ENCODE measurements around the gene CLDN14. TPM values are rescaled to one million over a fixed set of nuclear protein-coding genes. Genes with fewer than 3 reads are reported as not detected.

The CLDN14 gene
- total RNA-seq, 1 experiment from 2014 or later = not detected

GRCh38 chr21:36474591-36474990 is 5.3 kb downstream of the CLDN14 start:
- peaks cover 5% of the 10 kb centered on the region for H3K4me1 ChIP-seq (ENCODE audit: control insufficient read depth, insufficient read depth, low read length)
- no peaks in the 10 kb centered on the region for H3K27me3 ChIP-seq (ENCODE audit: control insufficient read depth, insufficient read depth, low read length)
- ChIA-PET POLR2A (no interaction called here), CTCF (no interaction called here)
- in situ Hi-C loops (cut with HindIII; ENCODE audit: low pct_unique_long_range_greater_than_20kb, low sequenced_read_pairs) = no loop called here
- no TSS peak for BruUV-seq (replicated peaks)
- no peak overlapping the region for H3K27ac ChIP-seq (ENCODE audit: low read length)
- intact Hi-C loops (cut with micrococcal nuclease; ENCODE audit: unreplicated experiment) = no loop called here
- no peaks in the 10 kb centered on the region for H3K36me3 ChIP-seq (ENCODE audit: control insufficient read depth, insufficient read depth, low read length)
- DNase-seq (ENCODE audit: low read depth, low spot score) (no peak), ATAC-seq (no peak)
- H3K9me3 ChIP-seq (ENCODE audit: control insufficient read depth, insufficient read depth, low read depth, low read length) = no peaks in the 10 kb centered on the region
- H3K4me3 ChIP-seq (ENCODE audit: low read depth in 2 of 2, low read length in 2 of 2) = no peak overlapping the region
- TF ChIP-seq REST (IDR thresholded peaks at IDR 0.05; ENCODE audit: insufficient read depth in 1 of 2, low read depth in 2 of 2, low read length in 1 of 2) (no peak), TCF7L2 (IDR thresholded peaks at IDR 0.05; ENCODE audit: low read depth, low read length) (no peak), SIN3A (IDR thresholded peaks at IDR 0.05; ENCODE audit: borderline replicate concordance, insufficient read depth, low read depth, low read length) (no peak), POLR2AphosphoS5 (IDR thresholded peaks at IDR 0.05; ENCODE audit: low read depth, low read length) (no peak), CTCF (IDR thresholded peaks at IDR 0.05) (no peak)

GRCh38 chr21:36473203-36473602 is 6.7 kb downstream of the CLDN14 start:
- Histone ChIP-seq H3K36me3 (ENCODE audit: control insufficient read depth, insufficient read depth, low read length) (no peaks in the 10 kb centered on the region), H3K9me3 (ENCODE audit: control insufficient read depth, insufficient read depth, low read depth, low read length) (no peaks in the 10 kb centered on the region), H3K4me1 (ENCODE audit: control insufficient read depth, insufficient read depth, low read length) (peaks cover 5% of the 10 kb centered on the region), H3K27ac (ENCODE audit: low read length) (no peak overlapping the region), H3K4me3 (ENCODE audit: low read depth in 2 of 2, low read length in 2 of 2) (no peak overlapping the region), H3K27me3 (ENCODE audit: control insufficient read depth, insufficient read depth, low read length) (no peaks in the 10 kb centered on the region)
- DNase-seq (ENCODE audit: low read depth, low spot score) = no peak
- CTCF ChIA-PET = no interaction called here
- in situ Hi-C loops (cut with HindIII; ENCODE audit: low pct_unique_long_range_greater_than_20kb, low sequenced_read_pairs) = no loop called here
- TF ChIP-seq REST (IDR thresholded peaks at IDR 0.05; ENCODE audit: insufficient read depth in 1 of 2, low read depth in 2 of 2, low read length in 1 of 2) (no peak), SIN3A (IDR thresholded peaks at IDR 0.05; ENCODE audit: borderline replicate concordance, insufficient read depth, low read depth, low read length) (no peak), CTCF (IDR thresholded peaks at IDR 0.05) (no peak)
- POLR2A ChIA-PET = no interaction called here
- intact Hi-C loops (cut with micrococcal nuclease; ENCODE audit: unreplicated experiment) = no loop called here
- no TSS peak for BruUV-seq (replicated peaks)
- no peak for ATAC-seq
